GM12878 (cell line): ENCODE measurements around the gene NEURL4. TPM values are rescaled to one million over a fixed set of nuclear protein-coding genes. Genes with fewer than 3 reads are reported as not detected.
"Not testable (repeated sequence)": the region's sequence is repeated elsewhere in the genome, so short reads cannot be mapped to it uniquely, and the experiment has no call there.

Experiments used
- ATAC-seq: fragments of 200-7000 bp; cut with Tn5 transposase; 3 replicates; pipeline ENCODE4 v1.9.1; 2020; ENCODE audit warnings: mild to moderate bottlenecking, moderate library complexity
- BruUV-seq: library from RNA; stranded (reverse); fragments of 400-500 nt; replicated peaks from 2 replicates; lab custom pipeline; 2021; lab: Mats Ljungman, UMichigan
- CTCF ChIA-PET: fragments of 300-600 bp; sonication (Branson Sonifier 250); formaldehyde crosslinking; extraction: SDS; loops from one replicate; lab custom pipeline; 2021; ENCODE audit warnings: inconsistent platforms; lab: Yijun Ruan, JAX
- POLR2A ChIA-PET: fragments of 350-600 bp; formaldehyde crosslinking; extraction: SDS; loops from one replicate; lab custom pipeline; 2021; ENCODE audit warnings: inconsistent platforms; lab: Charles Lee
- RAD21 ChIA-PET: fragments of 300-600 bp; sonication (Branson Sonifier 250); formaldehyde crosslinking; loops from one replicate; lab custom pipeline; 2023; ENCODE audit warnings: antibody characterized with exemption; ENCODE audit not compliant: unreplicated experiment; lab: Charles Lee
- SMC1A ChIA-PET: fragments of 300-600 bp; sonication (Branson Sonifier 250); formaldehyde crosslinking; loops from one replicate; lab custom pipeline; 2023; ENCODE audit not compliant: unreplicated experiment, uncharacterized antibody; lab: Charles Lee
- DNase-seq: peaks from one replicate; pipeline ENCODE4 v3.0.0-alpha.2; 2011; ENCODE audit warnings: low read depth, low spot score
- FAIRE-seq: peaks from 3 replicates; lab custom pipeline; 2011; peaks lifted over from hg19 to GRCh38; lab: Jason Lieb, UNC
- H2AFZ ChIP-seq: 2 replicates; pipeline ENCODE4 v1.6.0; 2011; ENCODE audit warnings: low read depth, low read length, control low read depth; ENCODE audit not compliant: control insufficient read depth
- H3K27ac ChIP-seq: 2 replicates; pipeline ENCODE4 v1.5.1; 2011; ENCODE audit warnings: control low read depth; ENCODE audit not compliant: control insufficient read depth, insufficient read depth
- H3K27me3 ChIP-seq, 2 experiments: replicated peaks in 1 of 2; 2 replicates each; pipeline versions ENCODE4 v1.6.0 to v1.6.1; 2011; ENCODE audit warnings: low read length in 1 of 2; ENCODE audit not compliant: control insufficient read depth in 2 of 2, insufficient read depth in 2 of 2
- H3K36me3 ChIP-seq, 2 experiments: 2 replicates each; pipeline ENCODE4 v1.5.1; 2011; ENCODE audit warnings: low read length in 1 of 2; ENCODE audit not compliant: control insufficient read depth in 2 of 2, insufficient read depth in 2 of 2
- H3K4me1 ChIP-seq: 2 replicates; pipeline ENCODE4 v1.6.1; 2011; ENCODE audit warnings: mild to moderate bottlenecking, low read length, moderate library complexity, mixed read lengths; ENCODE audit not compliant: control insufficient read depth, insufficient read depth
- H3K4me2 ChIP-seq: 2 replicates; pipeline ENCODE4 v1.6.0; 2011; ENCODE audit warnings: control low read depth; ENCODE audit not compliant: control insufficient read depth, insufficient read depth
- H3K4me3 ChIP-seq: fragments of 200-600 bp; sonication (generic); 2 replicates; pipeline ENCODE4 v1.5.1; 2016
- H3K79me2 ChIP-seq: 2 replicates; pipeline ENCODE4 v1.6.0; 2011; ENCODE audit warnings: low read length; ENCODE audit not compliant: control insufficient read depth, insufficient read depth
- H3K9ac ChIP-seq: 2 replicates; pipeline ENCODE4 v1.8.0; 2011; ENCODE audit warnings: low read length, control low read depth, mixed read lengths; ENCODE audit not compliant: control insufficient read depth, insufficient read depth
- H3K9me3 ChIP-seq: replicated peaks from 3 replicates; pipeline ENCODE4 v1.5.1; 2011; ENCODE audit warnings: mild to moderate bottlenecking, low read length; ENCODE audit not compliant: control insufficient read depth, insufficient read depth
- H4K20me1 ChIP-seq: 2 replicates; pipeline ENCODE4 v1.6.0; 2011; ENCODE audit not compliant: control insufficient read depth, insufficient read depth
- CUX1 ChIP-seq: IDR thresholded peaks from 2 replicates; pipeline ENCODE4 v1.6.1; 2012; ENCODE audit warnings: improper control_type of control experiment, low read depth, low read length; ENCODE audit not compliant: insufficient replicate concordance
- GATAD2B ChIP-seq: fragments of 450-650 bp; conservative IDR thresholded peaks from 2 replicates; pipeline ENCODE4 v1.6.1; 2017; ENCODE audit warnings: low read depth, mild to moderate bottlenecking, moderate library complexity
- NBN ChIP-seq: fragments of 450-650 bp; IDR thresholded peaks from 2 replicates; pipeline ENCODE4 v1.6.1; 2016
- NRF1 ChIP-seq: conservative IDR thresholded peaks from 2 replicates; pipeline ENCODE4 v1.6.1; 2011; ENCODE audit warnings: mild to moderate bottlenecking, low read depth, low read length, improper control_type of control experiment
- PAX5 ChIP-seq: IDR thresholded peaks from 2 replicates; pipeline ENCODE4 v1.6.1; 2011; ENCODE audit warnings: low read depth, low read length, borderline replicate concordance
- RELA ChIP-seq: fragments of 450-650 bp; IDR thresholded peaks from 2 replicates; pipeline ENCODE4 v1.8.0; 2014; ENCODE audit warnings: borderline replicate concordance; ENCODE audit not compliant: partially characterized antibody
- SP1 ChIP-seq: IDR thresholded peaks from one replicate; pipeline ENCODE4 v1.6.1; 2011; ENCODE audit warnings: low read depth, low read length
- SREBF2 ChIP-seq: IDR thresholded peaks from 2 replicates; pipeline ENCODE4 v1.6.1; 2012; ENCODE audit warnings: mild to moderate bottlenecking, low read length
- TCF12 ChIP-seq: IDR thresholded peaks from 2 replicates; pipeline ENCODE4 v1.6.1; 2011; ENCODE audit warnings: low read depth, mild to moderate bottlenecking, low read length
- WRNIP1 ChIP-seq: IDR thresholded peaks from 2 replicates; pipeline ENCODE4 v1.6.1; 2011; ENCODE audit warnings: low read depth, low read length, improper control_type of control experiment, borderline replicate concordance
- ZNF622 ChIP-seq: fragments of 450-650 bp; IDR thresholded peaks from 2 replicates; pipeline ENCODE4 v1.6.1; 2017; ENCODE audit warnings: mild to moderate bottlenecking, inconsistent platforms
- WGBS: methylation state at CpG from one replicate; pipeline ENCODE4 v1.1.6; 2016; ENCODE audit warnings: low lambda C conversion rate; ENCODE audit not compliant: insufficient replicate concordance, insufficient coverage; ENCODE audit errors: missing lambda C conversion rate; 5-methylcytosine and 5-hydroxymethylcytosine counted together
- in situ Hi-C: fragments of 300-500 bp; cut with MboI; formaldehyde crosslinking; loops from 9 replicates; pipeline ENCODE4 v1.14.3; 2018; ENCODE audit warnings: mixed read lengths
- intact Hi-C: fragments of 100-400 bp; cut with micrococcal nuclease; formaldehyde crosslinking; loops from one replicate; pipeline ENCODE4 v1.14.2; 2022; ENCODE audit not compliant: unreplicated experiment
- polyA plus RNA-seq, 11 experiments: library from polyadenylated mRNA; depleted of rRNA in 4 of 11; unstranded in 6 of 11; stranded (reverse) in 5 of 11; fragments of >200 nt; fragmentation: Nextera tagmentation in 4 of 11; fragmentation: Illumina TruSeq in 1 of 11; extraction: Ambion mirVana in 4 of 11; extraction: Trizol in 1 of 11; gene quantifications; 1 replicate in 1 of 11; 2 replicates in 10 of 11; pipeline versions ENCODE4 v1.2.1 to v1.2.3, GENCODE V29; 2011 to 2016; ENCODE audit warnings: inconsistent platforms in 2 of 11, missing spikeins in 2 of 11, low read depth in 1 of 11
- total RNA-seq, 4 experiments: library from RNA; depleted of rRNA in 3 of 4; stranded (reverse); fragments of >200 nt in 3 of 4; fragmentation: Illumina TruSeq in 1 of 4; extraction: Trizol in 1 of 4; gene quantifications; 2 replicates each; pipeline versions ENCODE4 v1.2.1 to v1.2.3, GENCODE V29; 2013 to 2021

The NEURL4 gene
- total and polyA plus RNA-seq, 10 of the 15 experiments (the other 5 are each of a cell fraction or from before 2014, with no cell fraction given), result 0.03 to 41.9 (median 10.0) TPM

- intact Hi-C loops, H3K79me2 ChIP-seq, RAD21 ChIA-PET, H4K20me1 ChIP-seq, SMC1A ChIA-PET, BruUV-seq, FAIRE-seq, H3K36me3 ChIP-seq, DNase-seq, H3K27ac ChIP-seq, H3K4me2 ChIP-seq, H2AFZ ChIP-seq, H3K9me3 ChIP-seq, H3K4me1 ChIP-seq, H3K27me3 ChIP-seq, POLR2A ChIA-PET, H3K9ac ChIP-seq, H3K4me3 ChIP-seq, in situ Hi-C loops, ATAC-seq: not testable (repeated sequence)
- CTCF ChIA-PET, result interaction anchor here (1.1 to 1.6 kb wide), 2 partner anchors 13 to 14 kb away, joined by 5 to 6 read pairs; partner anchors contain the start of gene TMEM95
- WGBS, result 60% methylated on average over 5 of the region's 5 CpGs
Observed at GRCh38 chr17:7368599-7368994, 39.5 kb upstream of the NEURL4 start.

- H3K9me3 ChIP-seq, result no peaks in the 10 kb centered on the region
- H2AFZ ChIP-seq, result no peak overlapping the region
- DNase-seq (no peak), ATAC-seq (no peak)
- intact Hi-C loops (no loop called here), in situ Hi-C loops (no loop called here)
- H3K4me3 ChIP-seq, result no peak overlapping the region
- H3K36me3 ChIP-seq, result no peaks in the 10 kb centered on the region
- whole genome bisulfite sequencing, result 51% methylated on average over 12 of the region's 13 CpGs
- no peaks in the 10 kb centered on the region for H4K20me1 ChIP-seq
- no peak overlapping the region for H3K27ac ChIP-seq
- RAD21 ChIA-PET, result interaction anchor here (0.6 kb wide), 1 partner anchor 141 kb away, joined by 3 read pairs; no protein-coding TSS in a partner anchor
- H3K79me2 ChIP-seq, result no peaks in the 10 kb centered on the region
- TF ChIP-seq CUX1, result no peak
- no peak for TF ChIP-seq NBN
- no peak for TF ChIP-seq SREBF2
- no peak for TF ChIP-seq WRNIP1
- no peak for TF ChIP-seq TCF12
- no peak for TF ChIP-seq PAX5
- no peak for TF ChIP-seq SP1
- no peak for TF ChIP-seq ZNF622
- TF ChIP-seq GATAD2B, result no peak
- no peak for TF ChIP-seq NRF1
- TF ChIP-seq RELA, result no peak
- TF ChIP-seq, all 136 proteins: peak for 0
- H3K4me2 ChIP-seq, result no peak overlapping the region
- CTCF ChIA-PET, result interaction anchor here (1.1 to 1.6 kb wide), 2 partner anchors 12 to 13 kb away, joined by 5 to 6 read pairs; partner anchors contain the start of gene TMEM95
- SMC1A ChIA-PET, result no interaction called here
- no peaks in the 10 kb centered on the region for H3K4me1 ChIP-seq
- no peak for FAIRE-seq
- H3K9ac ChIP-seq, result no peak overlapping the region
- POLR2A ChIA-PET, result no interaction called here
- H3K27me3 ChIP-seq, result no peaks in the 10 kb centered on the region
- no TSS peak for BruUV-seq
Observed at GRCh38 chr17:7367918-7368598, 38.9 kb upstream of the NEURL4 start.
